Gastrocnemius medialis (tissue), 4 donors: Measurements from ENCODE around the gene MYO1E. TPM values are rescaled to one million over a fixed set of nuclear protein-coding genes. Genes with fewer than 3 reads are reported as not detected.

Experiments
- ATAC-seq, 2 donors: fragments of 150-250 bp; one replicate each; pipeline ENCODE4 v1.9.1; 2016
- DNase-seq, 2 donors: peaks; one replicate each; pipeline ENCODE4 v3.0.0-alpha.2; 2019
- H3K27ac ChIP-seq, 4 donors: fragments of 200-600 bp; sonication (generic); 1 replicate in 1 of 4; 2 replicates in 3 of 4; pipeline ENCODE4 v1.5.1; 2016 to 2018; ENCODE audit warnings: mild to moderate bottlenecking in 2 of 4, moderate library complexity in 1 of 4
- H3K27me3 ChIP-seq, 3 donors: fragments of 200-600 bp; sonication (generic) in 2 of 3; 1 replicate in 1 of 3; 2 replicates in 2 of 3; pipeline versions ENCODE4 v1.5.1 to v1.6.0; 2016 to 2019; ENCODE audit warnings: mild to moderate bottlenecking in 1 of 3, moderate library complexity in 1 of 3
- H3K36me3 ChIP-seq, 2 donors: fragments of 200-600 bp; sonication (generic) in 1 of 2; one replicate each; pipeline ENCODE4 v1.5.1; 2017 to 2018
- H3K4me1 ChIP-seq, 2 donors: fragments of 200-600 bp; sonication (generic) in 1 of 2; one replicate each; pipeline ENCODE4 v1.5.1; 2016 to 2017; ENCODE audit warnings: mild to moderate bottlenecking in 2 of 2
- H3K4me3 ChIP-seq, 4 donors: fragments of 200-600 bp; sonication (generic) in 3 of 4; 1 replicate in 1 of 4; 2 replicates in 3 of 4; pipeline ENCODE4 v1.5.1; 2016 to 2019; ENCODE audit warnings: mild to moderate bottlenecking in 2 of 4
- H3K9me3 ChIP-seq, 3 donors: fragments of 200-600 bp; sonication (generic) in 2 of 3; 1 replicate in 1 of 3; 2 replicates in 2 of 3; pipeline ENCODE4 v1.5.1; 2016 to 2019
- POLR2A ChIP-seq, 2 donors: fragments of 450-650 bp; IDR thresholded peaks; one replicate each; pipeline ENCODE4 v1.6.1; 2017; ENCODE audit warnings: antibody characterized with exemption in 2 of 2, mild to moderate bottlenecking in 2 of 2, moderate library complexity in 2 of 2
- in situ Hi-C, 4 donors: fragments of 200-750 bp; cut with MboI; loops; one replicate each; pipeline versions ENCODE4 v1.15.0 to v1.8.0; 2017; ENCODE audit warnings: low sequenced_read_pairs in 4 of 4
- intact Hi-C: fragments of 100-400 bp; cut with DNase I; formaldehyde crosslinking; loops from one replicate; pipeline ENCODE4 v1.15.1; 2023; ENCODE audit warnings: low total_unique reads
- total RNA-seq, 4 donors: library from RNA; depleted of rRNA; stranded (reverse); fragments of >200 nt; gene quantifications; one replicate each; pipeline versions ENCODE4 v1.1.0 to v1.2.3, GENCODE V29; 2016
- TF ChIP-seq, protein P1 (sequence below), 5 experiments: fragments of 450-650 bp in 3 of 5; fragments of 200-600 bp in 2 of 5; sonication (generic) in 2 of 5; IDR thresholded peaks in 4 of 5; conservative IDR thresholded peaks in 1 of 5; 1 replicate in 4 of 5; 2 replicates in 1 of 5; pipeline ENCODE4 v1.5.1; 2016 to 2019; ENCODE audit warnings: antibody characterized with exemption in 5 of 5, mild to moderate bottlenecking in 3 of 5, moderate library complexity in 3 of 5

MYO1E gene
- total RNA-seq, 4 donors from 2014 or later = 12.8 to 39.6 (median 30.7) TPM

DNA sequence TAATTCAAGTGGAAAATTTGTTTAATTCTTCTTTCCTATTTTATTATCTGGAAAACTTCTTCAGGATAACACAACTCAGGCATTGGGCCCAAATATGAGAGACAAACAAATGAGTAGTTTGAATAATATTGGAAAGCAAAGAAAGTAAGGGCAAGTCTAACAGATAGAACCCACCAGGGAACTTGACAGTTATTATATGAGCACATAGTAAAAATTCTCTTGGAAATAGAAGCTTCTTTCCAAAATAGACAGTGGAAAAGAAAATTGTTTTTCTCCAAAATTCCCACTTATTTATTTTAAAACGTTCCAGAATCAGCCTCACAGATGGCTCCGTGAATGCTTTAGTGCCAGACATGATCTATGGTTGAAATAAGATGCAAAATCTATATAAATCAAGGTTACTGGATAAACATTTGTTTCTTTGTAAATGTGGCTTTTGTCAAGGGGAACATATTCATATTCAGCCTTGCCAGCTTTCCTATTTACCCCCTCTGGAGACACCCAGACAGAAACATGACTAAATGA lies 142.1 kb downstream of the MYO1E start:
- Histone ChIP-seq H3K27me3 (no peaks in the 10 kb centered on the region), H3K9me3 (no peaks in the 10 kb centered on the region), H3K4me1 (no peaks in the 10 kb centered on the region), H3K27ac (no peak overlapping the region), H3K36me3 (peaks cover 0 to 11% of the 10 kb centered on the region in 2 donors), H3K4me3 (no peak overlapping the region)
- TF ChIP-seq POLR2A (IDR thresholded peaks at IDR 0.05) = no peak
- TF ChIP-seq, protein P1, sequence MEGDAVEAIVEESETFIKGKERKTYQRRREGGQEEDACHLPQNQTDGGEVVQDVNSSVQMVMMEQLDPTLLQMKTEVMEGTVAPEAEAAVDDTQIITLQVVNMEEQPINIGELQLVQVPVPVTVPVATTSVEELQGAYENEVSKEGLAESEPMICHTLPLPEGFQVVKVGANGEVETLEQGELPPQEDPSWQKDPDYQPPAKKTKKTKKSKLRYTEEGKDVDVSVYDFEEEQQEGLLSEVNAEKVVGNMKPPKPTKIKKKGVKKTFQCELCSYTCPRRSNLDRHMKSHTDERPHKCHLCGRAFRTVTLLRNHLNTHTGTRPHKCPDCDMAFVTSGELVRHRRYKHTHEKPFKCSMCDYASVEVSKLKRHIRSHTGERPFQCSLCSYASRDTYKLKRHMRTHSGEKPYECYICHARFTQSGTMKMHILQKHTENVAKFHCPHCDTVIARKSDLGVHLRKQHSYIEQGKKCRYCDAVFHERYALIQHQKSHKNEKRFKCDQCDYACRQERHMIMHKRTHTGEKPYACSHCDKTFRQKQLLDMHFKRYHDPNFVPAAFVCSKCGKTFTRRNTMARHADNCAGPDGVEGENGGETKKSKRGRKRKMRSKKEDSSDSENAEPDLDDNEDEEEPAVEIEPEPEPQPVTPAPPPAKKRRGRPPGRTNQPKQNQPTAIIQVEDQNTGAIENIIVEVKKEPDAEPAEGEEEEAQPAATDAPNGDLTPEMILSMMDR (IDR thresholded peaks at IDR 0.05 in 4 of 5, conservative IDR thresholded peaks at IDR 0.05 in 1 of 5) = no peak
- in situ Hi-C loops = no loop called here
- intact Hi-C loops = no loop called here
- DNase-seq (no peak), ATAC-seq (no peak)

DNA sequence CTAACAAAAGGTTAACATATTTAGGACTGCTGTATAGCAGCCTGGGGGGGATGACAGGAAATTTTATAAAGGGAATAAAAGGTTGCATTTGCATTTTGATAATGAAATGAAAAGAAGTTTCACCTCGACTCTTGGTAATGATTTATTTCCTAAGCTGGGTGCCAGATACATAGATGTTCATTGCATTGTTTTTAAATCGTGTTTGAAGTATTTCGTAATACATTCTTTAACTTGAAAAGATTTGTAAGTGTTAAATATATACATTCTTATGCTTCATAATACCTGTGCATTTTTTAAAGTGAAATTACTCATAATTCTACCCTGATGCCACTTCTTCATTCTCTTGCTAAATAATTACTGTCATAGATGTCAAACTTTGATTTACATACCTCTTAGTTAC lies 143.2 kb downstream of the MYO1E start:
- intact Hi-C loops = no loop called here
- TF ChIP-seq, protein P1 (IDR thresholded peaks at IDR 0.05 in 4 of 5, conservative IDR thresholded peaks at IDR 0.05 in 1 of 5) = no peak
- TF ChIP-seq POLR2A (IDR thresholded peaks at IDR 0.05) = no peak

DNA sequence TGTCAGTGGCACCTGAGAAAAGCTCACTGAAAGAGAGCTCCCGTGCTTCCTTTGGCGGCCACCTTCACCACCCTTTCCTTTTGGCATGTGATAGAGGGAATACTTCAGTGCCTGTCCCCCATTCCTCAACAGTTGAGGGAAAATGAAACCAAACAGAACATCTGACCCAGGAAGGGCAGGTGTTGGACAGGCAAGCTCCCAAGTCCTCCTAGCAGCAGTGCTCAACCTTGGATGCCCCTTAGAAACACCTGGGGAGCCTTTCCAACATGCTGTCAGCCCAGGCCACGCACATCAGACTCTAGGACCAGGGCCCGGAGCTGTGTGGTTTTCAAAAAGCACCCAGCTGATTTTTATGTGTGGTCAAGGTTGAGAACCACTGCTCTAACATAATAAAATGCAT lies 143.7 kb downstream of the MYO1E start:
- Histone ChIP-seq H3K4me1 (no peaks in the 10 kb centered on the region), H3K27ac (no peak overlapping the region), H3K36me3 (peaks cover 0 to 19% of the 10 kb centered on the region in 2 donors), H3K4me3 (no peak overlapping the region), H3K9me3 (no peaks in the 10 kb centered on the region), H3K27me3 (no peaks in the 10 kb centered on the region)
- no peak for DNase-seq
- intact Hi-C loops (no loop called here), in situ Hi-C loops (no loop called here)
- ATAC-seq = no peak
- TF ChIP-seq, protein P1 (IDR thresholded peaks at IDR 0.05 in 4 of 5, conservative IDR thresholded peaks at IDR 0.05 in 1 of 5) = no peak
- TF ChIP-seq POLR2A (IDR thresholded peaks at IDR 0.05) = no peak

More for the DNA sequence above, 143.2 kb downstream of the MYO1E start:
- DNase-seq (no peak), ATAC-seq (no peak)
- Histone ChIP-seq H3K27me3 (no peaks in the 10 kb centered on the region), H3K4me1 (no peaks in the 10 kb centered on the region), H3K27ac (no peak overlapping the region), H3K9me3 (no peaks in the 10 kb centered on the region), H3K4me3 (no peak overlapping the region), H3K36me3 (peaks cover 0 to 15% of the 10 kb centered on the region in 2 donors)
- in situ Hi-C loops = no loop called here

DNA sequence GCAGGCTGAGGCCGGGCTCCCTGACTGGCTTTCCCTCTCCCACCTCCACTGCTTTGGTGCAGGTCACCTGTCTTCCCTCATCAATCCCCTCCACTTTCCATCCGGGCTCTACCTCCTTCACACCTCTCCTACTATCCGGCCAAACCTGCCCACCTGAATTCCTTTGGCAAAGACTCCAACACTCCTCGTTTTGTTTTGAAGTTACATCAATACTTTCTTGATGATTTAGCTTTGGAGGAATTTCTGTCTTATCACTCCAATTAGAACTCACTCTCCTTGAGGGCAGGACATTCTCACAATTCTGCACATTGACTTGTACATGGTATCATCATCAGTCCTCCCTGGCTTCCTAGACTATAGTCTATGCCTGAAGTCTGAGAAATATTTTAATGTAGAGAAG lies 145.7 kb downstream of the MYO1E start:
- Histone ChIP-seq H3K27ac (no peak overlapping the region), H3K4me3 (no peak overlapping the region), H3K27me3 (no peaks in the 10 kb centered on the region), H3K4me1 (no peaks in the 10 kb centered on the region), H3K36me3 (peaks cover 0 to 30% of the 10 kb centered on the region in 2 donors), H3K9me3 (no peaks in the 10 kb centered on the region)
- ATAC-seq (no peak), DNase-seq (no peak)
- intact Hi-C loops = no loop called here
- TF ChIP-seq, protein P1 (IDR thresholded peaks at IDR 0.05 in 4 of 5, conservative IDR thresholded peaks at IDR 0.05 in 1 of 5) = no peak
- no peak for TF ChIP-seq POLR2A (IDR thresholded peaks at IDR 0.05)
- in situ Hi-C loops = no loop called here

DNA sequence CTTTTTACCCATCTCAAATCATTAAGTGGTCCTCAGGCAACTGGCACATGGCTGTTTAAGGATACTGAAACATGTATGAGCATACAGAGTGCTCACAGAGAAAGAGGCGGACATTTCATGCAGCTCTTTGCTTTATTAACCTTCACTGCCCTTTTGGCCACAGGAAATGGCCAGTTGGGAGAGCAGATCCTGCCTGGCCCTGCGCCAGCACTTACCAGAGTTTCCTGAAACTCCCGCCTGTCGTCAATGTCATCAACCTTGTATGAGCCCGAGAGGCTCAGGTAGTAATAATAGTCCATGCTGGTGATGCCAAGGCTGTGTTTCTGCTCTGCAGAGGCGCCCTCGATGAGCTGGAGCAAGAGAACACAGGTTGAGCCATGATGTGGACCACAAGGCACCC lies 148.2 kb downstream of the MYO1E start:
- ATAC-seq = no peak
- in situ Hi-C loops = no loop called here
- no peak for DNase-seq
- no peaks in the 10 kb centered on the region for H3K4me1 ChIP-seq
- H3K36me3 ChIP-seq = peaks cover 0 to 19% of the 10 kb centered on the region in 2 donors
- peak overlapping the region in 1 of 4 donors; percentile 31 for H3K27ac ChIP-seq
- no peak overlapping the region for H3K4me3 ChIP-seq
- no peaks in the 10 kb centered on the region for H3K9me3 ChIP-seq
- no peak for TF ChIP-seq POLR2A (IDR thresholded peaks at IDR 0.05)
- TF ChIP-seq, protein P1 (IDR thresholded peaks at IDR 0.05 in 4 of 5, conservative IDR thresholded peaks at IDR 0.05 in 1 of 5) = no peak
- no peaks in the 10 kb centered on the region for H3K27me3 ChIP-seq
- intact Hi-C loops = no loop called here
